GM23338 (cell line): Measurements from ENCODE around the gene HOXA9.
A peak's percentile ranks its signal among the peaks of the same experiment; 100 is the strongest.

Experiments used
- CREB1 ChIP-seq: fragments of 250-450 bp; sonication (Bioruptor Pico); IDR thresholded peaks from 2 replicates; pipeline ENCODE4 v1.5.0; 2020; ENCODE audit warnings: low read depth, mild to moderate bottlenecking, moderate library complexity
- EZH2 ChIP-seq: fragments of 200-600 bp; sonication (generic); IDR thresholded peaks from one replicate; pipeline ENCODE4 v1.8.0; 2017; ENCODE audit warnings: antibody characterized with exemption, mild to moderate bottlenecking, low read depth; ENCODE audit not compliant: unreplicated experiment
- EZH2phosphoT487 ChIP-seq: fragments of 200-600 bp; sonication (generic); IDR thresholded peaks from one replicate; pipeline ENCODE4 v1.8.1; 2018; ENCODE audit warnings: antibody characterized with exemption; ENCODE audit not compliant: unreplicated experiment
- JUNB ChIP-seq: IDR thresholded peaks from one replicate; pipeline ENCODE4 v1.6.1; 2016; ENCODE audit warnings: antibody characterized with exemption; ENCODE audit not compliant: unreplicated experiment
- POLR2AphosphoS5 ChIP-seq: IDR thresholded peaks from 2 replicates; pipeline ENCODE4 v1.6.1; 2016; ENCODE audit warnings: antibody characterized with exemption, low read depth
- TF ChIP-seq, protein P1 (sequence below), 2 experiments: fragments of 200-600 bp in 1 of 2; sonication (generic) in 1 of 2; conservative IDR thresholded peaks; 2 replicates each; pipeline versions ENCODE4 v1.5.1 to v1.6.1; 2016 to 2017; ENCODE audit warnings: antibody characterized with exemption in 2 of 2, low read depth in 2 of 2, mild to moderate bottlenecking in 2 of 2, moderate library complexity in 1 of 2
- TF ChIP-seq, protein P2 (sequence below): IDR thresholded peaks from one replicate; pipeline ENCODE4 v1.6.1; 2018; ENCODE audit warnings: antibody characterized with exemption; ENCODE audit not compliant: unreplicated experiment
- TF ChIP-seq, protein P3 (sequence below): IDR thresholded peaks from 2 replicates; pipeline ENCODE4 v1.6.1; 2016; ENCODE audit warnings: antibody characterized with exemption

DNA sequence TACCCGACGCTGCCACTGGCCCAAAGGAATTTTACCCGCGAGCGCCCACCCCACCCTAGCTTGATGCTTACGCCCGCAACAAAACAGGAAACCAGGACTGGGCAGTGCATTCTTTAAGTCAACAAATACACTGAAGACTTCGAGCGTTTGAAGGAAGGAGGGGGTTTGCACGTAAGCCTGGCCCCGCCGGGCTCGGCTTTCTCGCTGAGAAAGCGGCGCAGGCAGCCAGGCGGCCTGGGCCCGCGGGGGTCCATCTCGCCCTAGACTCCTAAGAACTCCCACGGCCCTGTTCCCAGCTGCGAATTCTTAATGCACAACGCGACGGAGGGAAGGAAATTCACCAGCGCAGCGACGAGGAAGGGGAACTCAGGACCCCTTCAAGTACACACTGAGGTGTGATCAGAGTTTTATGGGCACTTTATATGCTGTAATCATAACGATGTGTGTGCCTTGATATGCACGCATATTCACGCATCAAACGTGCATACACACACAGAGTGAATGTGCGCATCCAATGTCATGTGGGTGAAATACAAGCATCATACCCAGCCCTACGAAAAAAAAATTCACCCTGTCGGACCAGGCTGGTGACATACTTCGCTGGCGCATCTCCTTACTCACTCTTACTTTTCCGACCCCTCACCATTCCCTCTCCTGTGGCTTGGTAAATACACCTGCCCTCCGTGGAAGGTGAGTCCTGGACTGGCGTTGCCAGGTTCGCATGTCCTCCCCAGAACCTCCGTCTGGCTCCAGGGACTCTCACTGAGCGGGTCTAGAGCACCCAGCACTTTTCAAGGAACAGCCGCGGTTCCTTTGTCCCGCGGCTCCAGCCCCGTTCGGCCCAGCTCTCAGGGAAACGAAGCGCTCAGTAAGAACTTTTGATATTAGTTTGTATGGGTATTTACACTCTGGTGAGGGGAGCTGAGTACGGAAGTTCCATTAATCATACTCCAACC, 40.3 kb upstream of the HOXA9 start:
- TF ChIP-seq POLR2AphosphoS5 (no peak), CREB1 (CRISPR knock-in tag) (no peak), EZH2phosphoT487 (peak; percentile 26), JUNB (no peak), EZH2 (peak; percentile 97)
- TF ChIP-seq, protein P1, sequence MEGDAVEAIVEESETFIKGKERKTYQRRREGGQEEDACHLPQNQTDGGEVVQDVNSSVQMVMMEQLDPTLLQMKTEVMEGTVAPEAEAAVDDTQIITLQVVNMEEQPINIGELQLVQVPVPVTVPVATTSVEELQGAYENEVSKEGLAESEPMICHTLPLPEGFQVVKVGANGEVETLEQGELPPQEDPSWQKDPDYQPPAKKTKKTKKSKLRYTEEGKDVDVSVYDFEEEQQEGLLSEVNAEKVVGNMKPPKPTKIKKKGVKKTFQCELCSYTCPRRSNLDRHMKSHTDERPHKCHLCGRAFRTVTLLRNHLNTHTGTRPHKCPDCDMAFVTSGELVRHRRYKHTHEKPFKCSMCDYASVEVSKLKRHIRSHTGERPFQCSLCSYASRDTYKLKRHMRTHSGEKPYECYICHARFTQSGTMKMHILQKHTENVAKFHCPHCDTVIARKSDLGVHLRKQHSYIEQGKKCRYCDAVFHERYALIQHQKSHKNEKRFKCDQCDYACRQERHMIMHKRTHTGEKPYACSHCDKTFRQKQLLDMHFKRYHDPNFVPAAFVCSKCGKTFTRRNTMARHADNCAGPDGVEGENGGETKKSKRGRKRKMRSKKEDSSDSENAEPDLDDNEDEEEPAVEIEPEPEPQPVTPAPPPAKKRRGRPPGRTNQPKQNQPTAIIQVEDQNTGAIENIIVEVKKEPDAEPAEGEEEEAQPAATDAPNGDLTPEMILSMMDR (conservative IDR thresholded peaks at IDR 0.05; ENCODE audit: low read depth in 2 of 2) = no peak
- TF ChIP-seq, protein P2, sequence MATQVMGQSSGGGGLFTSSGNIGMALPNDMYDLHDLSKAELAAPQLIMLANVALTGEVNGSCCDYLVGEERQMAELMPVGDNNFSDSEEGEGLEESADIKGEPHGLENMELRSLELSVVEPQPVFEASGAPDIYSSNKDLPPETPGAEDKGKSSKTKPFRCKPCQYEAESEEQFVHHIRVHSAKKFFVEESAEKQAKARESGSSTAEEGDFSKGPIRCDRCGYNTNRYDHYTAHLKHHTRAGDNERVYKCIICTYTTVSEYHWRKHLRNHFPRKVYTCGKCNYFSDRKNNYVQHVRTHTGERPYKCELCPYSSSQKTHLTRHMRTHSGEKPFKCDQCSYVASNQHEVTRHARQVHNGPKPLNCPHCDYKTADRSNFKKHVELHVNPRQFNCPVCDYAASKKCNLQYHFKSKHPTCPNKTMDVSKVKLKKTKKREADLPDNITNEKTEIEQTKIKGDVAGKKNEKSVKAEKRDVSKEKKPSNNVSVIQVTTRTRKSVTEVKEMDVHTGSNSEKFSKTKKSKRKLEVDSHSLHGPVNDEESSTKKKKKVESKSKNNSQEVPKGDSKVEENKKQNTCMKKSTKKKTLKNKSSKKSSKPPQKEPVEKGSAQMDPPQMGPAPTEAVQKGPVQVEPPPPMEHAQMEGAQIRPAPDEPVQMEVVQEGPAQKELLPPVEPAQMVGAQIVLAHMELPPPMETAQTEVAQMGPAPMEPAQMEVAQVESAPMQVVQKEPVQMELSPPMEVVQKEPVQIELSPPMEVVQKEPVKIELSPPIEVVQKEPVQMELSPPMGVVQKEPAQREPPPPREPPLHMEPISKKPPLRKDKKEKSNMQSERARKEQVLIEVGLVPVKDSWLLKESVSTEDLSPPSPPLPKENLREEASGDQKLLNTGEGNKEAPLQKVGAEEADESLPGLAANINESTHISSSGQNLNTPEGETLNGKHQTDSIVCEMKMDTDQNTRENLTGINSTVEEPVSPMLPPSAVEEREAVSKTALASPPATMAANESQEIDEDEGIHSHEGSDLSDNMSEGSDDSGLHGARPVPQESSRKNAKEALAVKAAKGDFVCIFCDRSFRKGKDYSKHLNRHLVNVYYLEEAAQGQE = no peak
- TF ChIP-seq, protein P3, sequence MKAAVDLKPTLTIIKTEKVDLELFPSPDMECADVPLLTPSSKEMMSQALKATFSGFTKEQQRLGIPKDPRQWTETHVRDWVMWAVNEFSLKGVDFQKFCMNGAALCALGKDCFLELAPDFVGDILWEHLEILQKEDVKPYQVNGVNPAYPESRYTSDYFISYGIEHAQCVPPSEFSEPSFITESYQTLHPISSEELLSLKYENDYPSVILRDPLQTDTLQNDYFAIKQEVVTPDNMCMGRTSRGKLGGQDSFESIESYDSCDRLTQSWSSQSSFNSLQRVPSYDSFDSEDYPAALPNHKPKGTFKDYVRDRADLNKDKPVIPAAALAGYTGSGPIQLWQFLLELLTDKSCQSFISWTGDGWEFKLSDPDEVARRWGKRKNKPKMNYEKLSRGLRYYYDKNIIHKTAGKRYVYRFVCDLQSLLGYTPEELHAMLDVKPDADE = no peak
